Fibroblast of lung (primary cell): ENCODE data around the gene NKD1. TPM values are rescaled to one million over a fixed set of nuclear protein-coding genes. Genes with fewer than 3 reads are reported as not detected.

Source experiments
- DNase-seq, 2 donors: peaks; one replicate each; pipeline versions ENCODE4 v3.0.0 to v3.0.0-alpha.2; 2010; ENCODE audit warnings: low read depth in 2 of 2
- H2AFZ ChIP-seq: 2 replicates; pipeline ENCODE4 v1.5.1; 2012; ENCODE audit warnings: low read length, control low read depth, inconsistent platforms
- H3K27ac ChIP-seq: 2 replicates; pipeline ENCODE4 v1.5.1; 2011; ENCODE audit warnings: low read length, control low read depth; ENCODE audit not compliant: insufficient read depth
- H3K27me3 ChIP-seq: 2 replicates; pipeline ENCODE4 v1.5.1; 2011; ENCODE audit warnings: mild to moderate bottlenecking, low read length; ENCODE audit not compliant: control insufficient read depth, insufficient read depth
- H3K36me3 ChIP-seq: 2 replicates; pipeline ENCODE4 v1.5.1; 2011; ENCODE audit warnings: low read length; ENCODE audit not compliant: control insufficient read depth, insufficient read depth
- H3K4me1 ChIP-seq: 2 replicates; pipeline ENCODE4 v1.5.1; 2011; ENCODE audit warnings: low read length; ENCODE audit not compliant: control insufficient read depth, insufficient read depth; ENCODE audit errors: extremely low read depth
- H3K4me2 ChIP-seq: 2 replicates; pipeline ENCODE4 v1.5.1; 2011; ENCODE audit warnings: low read length, control low read depth; ENCODE audit not compliant: insufficient read depth; ENCODE audit errors: extremely low read depth
- H3K4me3 ChIP-seq, 4 experiments: fragments of 200-600 bp in 1 of 4; sonication (generic) in 1 of 4; replicated peaks in 1 of 4; 2 replicates each; pipeline ENCODE4 v1.5.1; 2011 to 2016; ENCODE audit warnings: low read length in 4 of 4, low read depth in 3 of 4, mild to moderate bottlenecking in 3 of 4, control low read depth in 2 of 4, inconsistent platforms in 1 of 4, mixed read lengths in 1 of 4; ENCODE audit not compliant: insufficient read depth in 1 of 4; ENCODE audit errors: control extremely low read depth in 1 of 4
- H3K79me2 ChIP-seq: 2 replicates; pipeline ENCODE4 v1.5.1; 2012; ENCODE audit warnings: mild to moderate bottlenecking, low read length, inconsistent platforms; ENCODE audit not compliant: control insufficient read depth, insufficient read depth
- H3K9ac ChIP-seq: 2 replicates; pipeline ENCODE4 v1.5.1; 2011; ENCODE audit warnings: mild to moderate bottlenecking, low read length, control low read depth; ENCODE audit not compliant: insufficient read depth
- H3K9me3 ChIP-seq: 2 replicates; pipeline ENCODE4 v1.5.1; 2012; ENCODE audit warnings: low read depth, low read length; ENCODE audit not compliant: control insufficient read depth, insufficient read depth
- H4K20me1 ChIP-seq: 2 replicates; pipeline ENCODE4 v1.5.1; 2011; ENCODE audit warnings: low read length; ENCODE audit not compliant: control insufficient read depth, insufficient read depth; ENCODE audit errors: extremely low read depth
- EZH2 ChIP-seq: IDR thresholded peaks from 2 replicates; pipeline ENCODE4 v1.5.1; 2012; ENCODE audit warnings: low read length, control low read depth, mild to moderate bottlenecking; ENCODE audit errors: missing control alignments
- polyA plus RNA-seq, 2 donors: library from polyadenylated mRNA; depleted of rRNA in 1 of 2; stranded (reverse) in 1 of 2; unstranded in 1 of 2; fragments of >200 nt; gene quantifications; 2 replicates each; pipeline ENCODE4 v1.2.1, GENCODE V29; 2011 to 2012; ENCODE audit warnings: missing spikeins in 1 of 2
- total RNA-seq: library from RNA; depleted of rRNA; stranded (reverse); fragments of >200 nt; gene quantifications from 2 replicates; pipeline ENCODE4 v1.2.1, GENCODE V29; 2014
- TF ChIP-seq, protein P1 (sequence below), 2 donors: IDR thresholded peaks in 1 of 2; conservative IDR thresholded peaks in 1 of 2; 1 replicate in 1 of 2; 2 replicates in 1 of 2; pipeline ENCODE4 v1.5.1; 2011 to 2012; ENCODE audit warnings: low read length in 2 of 2, control low read depth in 1 of 2, inconsistent platforms in 1 of 2, low read depth in 1 of 2, mild to moderate bottlenecking in 1 of 2

The NKD1 gene
- total and polyA plus RNA-seq, 2 donors (not counting 1 experiment from before 2014, with no cell fraction given): under 0.01 to 0.12 TPM

DNA sequence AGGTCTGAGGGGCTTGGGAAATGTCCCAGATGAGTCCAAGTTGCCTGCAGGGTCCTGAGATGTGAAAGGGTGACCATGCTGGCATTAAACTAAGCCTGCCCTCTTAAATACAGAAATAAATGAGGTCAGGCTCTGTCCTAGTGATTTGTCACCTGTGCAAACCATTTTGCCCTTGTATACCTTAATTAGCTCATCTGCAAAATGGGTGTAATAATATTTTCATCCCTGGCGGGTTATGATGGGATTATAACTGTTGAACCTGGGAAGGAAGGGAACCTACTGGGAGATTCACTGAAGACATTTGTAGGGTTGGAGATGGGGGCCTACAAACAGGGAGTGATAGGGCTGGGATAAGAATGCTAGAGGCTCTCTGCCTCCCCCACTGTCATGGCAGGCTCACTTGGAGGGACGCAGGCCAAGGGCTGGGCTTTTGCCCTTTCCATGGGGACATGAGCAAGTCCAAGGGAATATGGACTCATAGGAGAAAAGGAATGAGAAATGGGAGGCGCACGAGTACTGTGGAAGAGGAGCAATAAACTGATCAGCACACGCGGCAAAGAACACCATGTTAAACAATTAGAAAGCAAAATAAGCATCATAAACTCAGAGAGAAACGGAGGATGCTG is 4.4 kb downstream of the NKD1 start:
- Histone ChIP-seq H3K4me2 (no peak overlapping the region), H2AFZ (no peak overlapping the region), H3K4me3 (no peak overlapping the region), H3K9me3 (no peaks in the 10 kb centered on the region), H3K79me2 (no peaks in the 10 kb centered on the region), H3K9ac (no peak overlapping the region), H3K36me3 (no peaks in the 10 kb centered on the region), H3K27ac (no peak overlapping the region), H4K20me1 (no peaks in the 10 kb centered on the region), H3K4me1 (no peaks in the 10 kb centered on the region), H3K27me3 (peaks cover 43% of the 10 kb centered on the region)
- TF ChIP-seq, protein P1, sequence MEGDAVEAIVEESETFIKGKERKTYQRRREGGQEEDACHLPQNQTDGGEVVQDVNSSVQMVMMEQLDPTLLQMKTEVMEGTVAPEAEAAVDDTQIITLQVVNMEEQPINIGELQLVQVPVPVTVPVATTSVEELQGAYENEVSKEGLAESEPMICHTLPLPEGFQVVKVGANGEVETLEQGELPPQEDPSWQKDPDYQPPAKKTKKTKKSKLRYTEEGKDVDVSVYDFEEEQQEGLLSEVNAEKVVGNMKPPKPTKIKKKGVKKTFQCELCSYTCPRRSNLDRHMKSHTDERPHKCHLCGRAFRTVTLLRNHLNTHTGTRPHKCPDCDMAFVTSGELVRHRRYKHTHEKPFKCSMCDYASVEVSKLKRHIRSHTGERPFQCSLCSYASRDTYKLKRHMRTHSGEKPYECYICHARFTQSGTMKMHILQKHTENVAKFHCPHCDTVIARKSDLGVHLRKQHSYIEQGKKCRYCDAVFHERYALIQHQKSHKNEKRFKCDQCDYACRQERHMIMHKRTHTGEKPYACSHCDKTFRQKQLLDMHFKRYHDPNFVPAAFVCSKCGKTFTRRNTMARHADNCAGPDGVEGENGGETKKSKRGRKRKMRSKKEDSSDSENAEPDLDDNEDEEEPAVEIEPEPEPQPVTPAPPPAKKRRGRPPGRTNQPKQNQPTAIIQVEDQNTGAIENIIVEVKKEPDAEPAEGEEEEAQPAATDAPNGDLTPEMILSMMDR (conservative IDR thresholded peaks at IDR 0.05 in 1 of 2, IDR thresholded peaks at IDR 0.05 in 1 of 2; ENCODE audit: low read depth in 1 of 2, low read length in 2 of 2): no peak
- TF ChIP-seq EZH2: no peak
- no peak for DNase-seq

DNA sequence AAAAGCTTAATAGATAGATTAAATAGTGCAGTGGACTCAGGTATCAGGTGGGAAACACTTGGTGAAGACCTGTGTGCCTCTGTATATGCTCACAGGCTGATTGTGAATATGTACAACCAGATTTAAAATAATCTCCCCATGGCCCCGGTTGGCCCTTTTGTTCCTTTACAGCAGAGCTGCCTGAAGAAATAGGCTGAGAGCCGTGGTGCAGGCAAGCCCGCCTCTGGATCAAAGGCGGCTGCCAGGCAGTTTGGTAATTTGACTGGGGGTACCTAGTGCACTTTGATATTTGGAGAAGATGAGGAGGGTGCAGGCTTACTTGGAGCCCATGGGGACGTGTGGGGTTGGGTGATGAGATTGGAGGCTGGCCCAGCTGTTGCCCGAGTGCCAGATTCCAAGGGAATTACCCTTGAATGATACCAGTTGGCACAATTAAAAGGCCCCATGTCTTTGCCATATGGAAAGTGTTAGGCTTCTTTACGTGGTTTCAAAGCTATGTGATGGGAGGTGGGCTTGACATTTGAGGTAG is 5.0 kb downstream of the NKD1 start:
- H3K9ac ChIP-seq: no peak overlapping the region
- TF ChIP-seq EZH2: no peak
- TF ChIP-seq, protein P1 (conservative IDR thresholded peaks at IDR 0.05 in 1 of 2, IDR thresholded peaks at IDR 0.05 in 1 of 2; ENCODE audit: low read depth in 1 of 2, low read length in 2 of 2): no peak
- no peak overlapping the region for H3K27ac ChIP-seq
- no peak overlapping the region for H2AFZ ChIP-seq
- H3K9me3 ChIP-seq: no peaks in the 10 kb centered on the region
- no peak for DNase-seq
- no peaks in the 10 kb centered on the region for H3K36me3 ChIP-seq
- no peaks in the 10 kb centered on the region for H3K79me2 ChIP-seq
- H4K20me1 ChIP-seq: no peaks in the 10 kb centered on the region
- H3K27me3 ChIP-seq: peaks cover 43% of the 10 kb centered on the region
- no peak overlapping the region for H3K4me3 ChIP-seq
- no peak overlapping the region for H3K4me2 ChIP-seq
- H3K4me1 ChIP-seq: no peaks in the 10 kb centered on the region

DNA sequence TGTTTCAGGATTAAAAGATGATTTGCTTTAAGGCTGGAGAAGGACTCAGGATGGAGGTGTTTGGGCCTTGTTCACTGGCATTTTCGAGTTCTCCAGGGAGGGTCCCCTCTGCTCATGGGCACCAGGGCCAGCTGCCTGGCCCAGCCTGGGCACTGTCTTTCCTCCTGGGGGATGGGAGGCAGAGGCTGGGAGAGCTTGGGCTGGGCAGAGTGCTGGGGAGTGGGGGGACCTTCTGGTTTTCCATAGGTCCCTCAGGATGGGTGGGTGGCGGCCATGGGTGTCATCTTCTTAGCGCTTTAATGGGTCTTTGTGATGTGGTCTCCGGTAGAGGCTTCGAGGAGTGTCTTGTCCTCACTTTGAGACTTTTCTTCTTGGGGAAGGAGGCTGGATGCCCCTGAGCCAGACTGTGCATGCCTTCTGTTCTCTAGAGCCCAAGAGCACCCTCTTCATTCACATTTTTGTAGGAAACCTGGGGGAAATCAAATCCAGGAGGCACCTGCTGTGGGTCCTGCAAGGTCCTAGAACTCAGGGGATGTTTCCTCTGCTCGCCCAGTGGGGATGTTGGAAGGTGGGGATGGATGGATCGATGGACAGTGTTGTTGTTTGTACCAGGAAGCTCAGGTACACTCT is 5.7 kb downstream of the NKD1 start:
- TF ChIP-seq EZH2: no peak
- TF ChIP-seq, protein P1 (conservative IDR thresholded peaks at IDR 0.05 in 1 of 2, IDR thresholded peaks at IDR 0.05 in 1 of 2; ENCODE audit: low read depth in 1 of 2, low read length in 2 of 2): no peak
- no peaks in the 10 kb centered on the region for H3K9me3 ChIP-seq
- no peaks in the 10 kb centered on the region for H3K36me3 ChIP-seq
- H3K9ac ChIP-seq: no peak overlapping the region
- H3K4me3 ChIP-seq: no peak overlapping the region
- H3K27me3 ChIP-seq: peaks cover 40% of the 10 kb centered on the region
- H3K27ac ChIP-seq: no peak overlapping the region
- H3K4me1 ChIP-seq: no peaks in the 10 kb centered on the region
- DNase-seq: no peak
- no peak overlapping the region for H2AFZ ChIP-seq
- no peaks in the 10 kb centered on the region for H4K20me1 ChIP-seq
- H3K79me2 ChIP-seq: no peaks in the 10 kb centered on the region
- no peak overlapping the region for H3K4me2 ChIP-seq
